Stomach (tissue), 9 donors: ENCODE data around the gene NOVA2. TPM values are rescaled to one million over a fixed set of nuclear protein-coding genes. Genes with fewer than 3 reads are reported as not detected.

Source experiments
- DNase-seq, 2 donors: peaks; one replicate each; pipeline versions ENCODE4 v3.0.0 to v3.0.0-alpha.2; 2013 to 2019
- H3K27ac ChIP-seq, 5 donors: fragments of 200-600 bp in 4 of 5; sonication (generic) in 4 of 5; one replicate each; pipeline ENCODE4 v1.5.1; 2013 to 2019; ENCODE audit warnings: mild to moderate bottlenecking in 1 of 5, moderate library complexity in 1 of 5
- H3K27me3 ChIP-seq, 3 donors: fragments of 200-600 bp; sonication (generic); one replicate each; pipeline ENCODE4 v1.5.1; 2017 to 2019; ENCODE audit warnings: mixed run types in 1 of 3
- H3K36me3 ChIP-seq, 4 donors: fragments of 200-600 bp; sonication (generic); 1 replicate in 3 of 4; 2 replicates in 1 of 4; pipeline ENCODE4 v1.5.1; 2016 to 2019
- H3K4me1 ChIP-seq, 4 donors: fragments of 200-600 bp; sonication (generic); one replicate each; pipeline ENCODE4 v1.5.1; 2016 to 2019
- H3K4me3 ChIP-seq, 4 donors: fragments of 200-600 bp; sonication (generic) in 3 of 4; one replicate each; pipeline ENCODE4 v1.5.1; 2016 to 2019; ENCODE audit warnings: mild to moderate bottlenecking in 1 of 4
- H3K9me3 ChIP-seq, 4 donors: fragments of 200-600 bp; sonication (generic); one replicate each; pipeline ENCODE4 v1.5.1; 2016 to 2019
- EP300 ChIP-seq: sonication (generic); formaldehyde crosslinking; IDR thresholded peaks from one replicate; pipeline ENCODE4 v1.6.1; 2017; ENCODE audit warnings: antibody characterized with exemption
- POLR2A ChIP-seq, 4 donors: fragments of 450-650 bp; IDR thresholded peaks; one replicate each; pipeline ENCODE4 v1.6.1; 2016; ENCODE audit warnings: antibody characterized with exemption in 4 of 4, control low read depth in 2 of 4, mild to moderate bottlenecking in 1 of 4, moderate library complexity in 1 of 4
- POLR2AphosphoS5 ChIP-seq, 3 donors: sonication (generic); formaldehyde crosslinking; IDR thresholded peaks; one replicate each; pipeline ENCODE4 v1.6.1; 2016; ENCODE audit warnings: antibody characterized with exemption in 3 of 3
- WGBS, 5 donors: extraction: QIAGEN DNeasy Blood & Tissue Kit in 3 of 5; methylation state at CpG; one replicate each; pipeline versions ENCODE4 v1.1.5 to v1.1.7; 2013 to 2018; 5-methylcytosine and 5-hydroxymethylcytosine counted together
- intact Hi-C: fragments of 100-400 bp; cut with DNase I; formaldehyde crosslinking; loops from one replicate; pipeline ENCODE4 v1.15.1; 2023; ENCODE audit warnings: low total_unique reads
- polyA plus RNA-seq, 3 donors: library from polyadenylated mRNA; stranded (reverse); fragments of 200-250 nt; gene quantifications; one replicate each; pipeline ENCODE4 v1.2.3, GENCODE V29; 2013
- total RNA-seq, 5 donors: library from RNA; depleted of rRNA; stranded (reverse); fragments of >200 nt; gene quantifications; one replicate each; pipeline versions ENCODE4 v1.1.0 to v1.2.3, GENCODE V29; 2014 to 2016
- TF ChIP-seq, protein P1 (sequence below), 7 experiments: fragments of 450-650 bp in 4 of 7; fragments of 200-600 bp in 3 of 7; sonication (generic) in 3 of 7; IDR thresholded peaks; one replicate each; pipeline ENCODE4 v1.5.1; 2016 to 2019; ENCODE audit warnings: antibody characterized with exemption in 7 of 7, control low read depth in 2 of 7, mild to moderate bottlenecking in 1 of 7
- donor health status: healthy with polysubstance abuse.
- donor health status: Bipolar disorder and iron deficiency.
- donor health status: healthy.

Gene NOVA2
- total and polyA plus RNA-seq, 8 donors: 0.38 to 10.7 (median 1.3) TPM; not detected in 2

DNA sequence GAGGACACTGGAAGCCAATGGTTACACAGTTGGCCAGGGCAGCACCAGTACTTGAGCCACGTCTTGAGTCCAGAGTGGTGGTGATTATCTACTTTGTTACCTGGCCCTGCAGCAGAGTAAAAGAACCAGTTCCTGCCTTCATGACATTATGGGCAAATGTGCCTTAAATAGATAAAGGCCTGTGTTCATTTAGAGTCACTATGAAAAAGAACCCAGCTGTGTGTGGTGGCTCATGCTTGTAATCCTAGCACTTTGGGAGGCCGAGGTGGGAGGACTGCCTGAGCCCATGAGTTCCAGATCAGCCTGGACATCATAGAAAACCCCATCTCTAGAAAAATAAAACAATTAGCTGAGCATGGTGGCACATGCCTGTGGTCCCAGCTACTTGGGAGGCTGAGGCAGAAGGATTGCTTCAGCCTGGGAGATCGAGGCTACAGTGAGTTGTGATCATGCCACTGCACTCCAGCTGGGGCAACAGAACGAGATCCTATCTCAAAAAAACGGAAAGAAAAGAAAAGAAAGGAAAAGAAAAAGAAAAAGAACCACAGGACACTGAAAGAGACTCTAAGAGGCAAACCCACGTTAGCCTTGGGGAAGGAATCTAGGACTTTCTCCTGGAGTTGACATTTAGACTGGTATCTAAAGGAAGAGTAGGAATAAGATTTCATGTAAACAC lies 84.3 kb downstream of the NOVA2 start:
- intact Hi-C loops: no loop called here
- no peak for DNase-seq
- 57 to 65% (median 62%) methylated on average over 6 of the region's 6 CpGs for WGBS, 5 donors
- peaks cover 0 to 40% (median 22%) of the 10 kb centered on the region in 4 donors for H3K36me3 ChIP-seq
- H3K27ac ChIP-seq: no peak overlapping the region
- TF ChIP-seq POLR2A (IDR thresholded peaks at IDR 0.05) (no peak), POLR2AphosphoS5 (IDR thresholded peaks at IDR 0.05) (no peak), EP300 (no peak)
- TF ChIP-seq, protein P1, sequence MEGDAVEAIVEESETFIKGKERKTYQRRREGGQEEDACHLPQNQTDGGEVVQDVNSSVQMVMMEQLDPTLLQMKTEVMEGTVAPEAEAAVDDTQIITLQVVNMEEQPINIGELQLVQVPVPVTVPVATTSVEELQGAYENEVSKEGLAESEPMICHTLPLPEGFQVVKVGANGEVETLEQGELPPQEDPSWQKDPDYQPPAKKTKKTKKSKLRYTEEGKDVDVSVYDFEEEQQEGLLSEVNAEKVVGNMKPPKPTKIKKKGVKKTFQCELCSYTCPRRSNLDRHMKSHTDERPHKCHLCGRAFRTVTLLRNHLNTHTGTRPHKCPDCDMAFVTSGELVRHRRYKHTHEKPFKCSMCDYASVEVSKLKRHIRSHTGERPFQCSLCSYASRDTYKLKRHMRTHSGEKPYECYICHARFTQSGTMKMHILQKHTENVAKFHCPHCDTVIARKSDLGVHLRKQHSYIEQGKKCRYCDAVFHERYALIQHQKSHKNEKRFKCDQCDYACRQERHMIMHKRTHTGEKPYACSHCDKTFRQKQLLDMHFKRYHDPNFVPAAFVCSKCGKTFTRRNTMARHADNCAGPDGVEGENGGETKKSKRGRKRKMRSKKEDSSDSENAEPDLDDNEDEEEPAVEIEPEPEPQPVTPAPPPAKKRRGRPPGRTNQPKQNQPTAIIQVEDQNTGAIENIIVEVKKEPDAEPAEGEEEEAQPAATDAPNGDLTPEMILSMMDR (IDR thresholded peaks at IDR 0.05): no peak
- peaks cover 10 to 24% (median 24%) of the 10 kb centered on the region in 4 donors for H3K4me1 ChIP-seq
- H3K4me3 ChIP-seq: no peak overlapping the region
- H3K9me3 ChIP-seq: no peaks in the 10 kb centered on the region
- no peaks in the 10 kb centered on the region for H3K27me3 ChIP-seq

DNA sequence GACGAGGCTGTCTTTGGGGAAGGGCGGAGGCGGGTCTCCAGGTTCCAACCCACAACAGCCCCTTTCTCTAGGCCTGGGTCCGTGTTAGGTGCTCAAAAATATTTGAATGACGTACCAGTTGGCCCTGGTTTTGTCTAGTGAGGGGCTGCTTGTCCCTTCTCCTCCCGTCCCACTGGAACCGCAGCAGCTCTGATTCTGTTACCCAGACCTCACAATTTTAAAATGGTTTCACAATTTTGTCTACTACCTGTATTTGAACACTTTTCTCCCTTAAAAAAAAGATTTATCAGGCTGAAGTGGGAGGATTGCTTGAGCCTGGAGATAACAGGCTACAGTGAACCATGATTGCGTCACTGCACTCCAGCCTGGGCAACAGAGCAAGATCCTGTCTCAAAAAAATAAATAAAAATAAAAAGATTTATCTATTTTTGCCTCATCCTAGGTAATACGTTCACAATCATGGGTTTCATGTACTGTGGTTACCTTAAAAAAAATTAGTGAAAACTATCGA lies 86.4 kb downstream of the NOVA2 start:
- no peak for TF ChIP-seq POLR2AphosphoS5 (IDR thresholded peaks at IDR 0.05)
- TF ChIP-seq, protein P1 (IDR thresholded peaks at IDR 0.05): no peak
- no peak for TF ChIP-seq EP300
- no peak for TF ChIP-seq POLR2A (IDR thresholded peaks at IDR 0.05)
- peak overlapping the region; percentile 74 to 96 (median 93) for H3K27ac ChIP-seq
- 34 to 48% (median 36%) methylated on average over 10 of the region's 10 CpGs for WGBS, 5 donors
- peaks cover 0 to 37% (median 26%) of the 10 kb centered on the region in 4 donors for H3K36me3 ChIP-seq
- H3K9me3 ChIP-seq: no peaks in the 10 kb centered on the region
- H3K27me3 ChIP-seq: no peaks in the 10 kb centered on the region
- no peak for DNase-seq
- H3K4me3 ChIP-seq: peak overlapping the region; percentile 70 to 80 (median 76)
- peaks cover 30 to 45% (median 44%) of the 10 kb centered on the region in 4 donors for H3K4me1 ChIP-seq
- intact Hi-C loops: no loop called here

DNA sequence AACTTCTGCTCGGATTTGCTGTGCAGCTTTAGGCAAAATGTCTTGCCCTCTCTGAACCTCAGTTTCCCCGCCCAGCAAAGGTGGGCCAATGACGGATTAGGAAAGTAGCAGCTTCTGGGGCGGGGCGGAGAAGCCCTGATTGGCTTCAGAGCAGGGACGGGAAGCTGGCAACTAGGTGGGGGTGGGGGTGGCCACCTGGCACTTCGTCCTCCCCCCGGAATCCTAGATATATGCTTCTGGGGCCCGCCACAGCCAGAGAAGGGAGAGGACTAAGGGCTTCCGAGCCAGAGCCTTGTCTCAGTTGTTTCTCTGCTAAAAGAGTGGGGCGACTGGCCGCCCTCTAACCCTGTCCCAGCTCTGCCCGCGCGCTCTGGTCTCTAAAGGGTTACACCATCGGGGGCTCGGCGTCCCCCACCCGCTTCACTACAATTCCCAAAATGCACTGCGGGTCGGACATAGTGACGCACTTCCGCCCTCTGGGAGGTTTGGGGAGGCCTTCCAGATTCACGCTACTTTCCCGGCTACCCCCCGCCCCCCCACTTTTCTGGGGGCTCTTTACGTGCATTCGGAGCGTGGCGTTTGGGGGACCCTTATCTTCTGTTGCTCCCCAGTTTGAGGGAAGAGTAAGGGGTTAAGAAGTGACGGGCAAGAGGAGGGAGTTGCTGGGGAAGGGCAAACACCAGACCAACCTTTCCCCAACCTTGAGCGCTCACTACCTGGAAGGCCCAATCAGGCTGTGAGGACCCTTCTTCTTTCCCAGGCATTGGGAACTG lies 87.1 kb downstream of the NOVA2 start:
- Histone ChIP-seq H3K9me3 (no peaks in the 10 kb centered on the region), H3K4me3 (peak overlapping the region; percentile 70 to 80 (median 76)), H3K27me3 (no peaks in the 10 kb centered on the region), H3K4me1 (peaks cover 30 to 52% (median 51%) of the 10 kb centered on the region in 4 donors), H3K36me3 (peaks cover 0 to 31% (median 23%) of the 10 kb centered on the region in 4 donors), H3K27ac (peak overlapping the region; percentile 74 to 96 (median 93))
- TF ChIP-seq POLR2AphosphoS5 (IDR thresholded peaks at IDR 0.05): peak; percentile 83 to 93 (median 92)
- TF ChIP-seq, protein P1 (IDR thresholded peaks at IDR 0.05): peak in 1 of 7 experiments; percentile 6
- no peak for TF ChIP-seq EP300
- DNase-seq: peak; percentile 93 to 97
- WGBS, 5 donors: 0 to 2% (median 0%) methylated on average over 28 to 32 of the region's 32 CpGs
- intact Hi-C loops: no loop called here
